Transverse colon (tissue), 4 donors: Measurements from ENCODE around the gene PLEKHA7. TPM values are rescaled to one million over a fixed set of nuclear protein-coding genes. Genes with fewer than 3 reads are reported as not detected.
A peak's percentile ranks its signal among the peaks of the same experiment; 100 is the strongest.

Source experiments
- DNase-seq: peaks from one replicate; pipeline ENCODE4 v3.0.0-alpha.2; 2019
- H3K27ac ChIP-seq, 4 donors: fragments of 200-600 bp; sonication (generic); 2 replicates each; pipeline ENCODE4 v1.5.1; 2016 to 2018; ENCODE audit warnings: inconsistent platforms in 4 of 4
- H3K27me3 ChIP-seq: fragments of 200-600 bp; sonication (generic); 2 replicates; pipeline ENCODE4 v1.5.1; 2017; ENCODE audit warnings: inconsistent platforms
- H3K36me3 ChIP-seq, 4 donors: fragments of 200-600 bp; sonication (generic); 2 replicates each; pipeline ENCODE4 v1.5.1; 2017 to 2019; ENCODE audit warnings: inconsistent platforms in 4 of 4
- H3K4me1 ChIP-seq, 4 donors: fragments of 200-600 bp; sonication (generic); 2 replicates each; pipeline ENCODE4 v1.5.1; 2017 to 2020; ENCODE audit warnings: inconsistent platforms in 4 of 4
- H3K4me3 ChIP-seq, 4 donors: fragments of 200-600 bp; sonication (generic); 1 replicate in 1 of 4; 2 replicates in 3 of 4; pipeline versions ENCODE4 v1.5.1 to v1.6.1; 2017 to 2019; ENCODE audit warnings: inconsistent platforms in 4 of 4
- H3K9me3 ChIP-seq, 2 donors: fragments of 200-600 bp; sonication (generic); 2 replicates each; pipeline ENCODE4 v1.5.1; 2017 to 2019; ENCODE audit warnings: inconsistent platforms in 2 of 2
- CTCF ChIP-seq, 5 experiments: fragments of 200-600 bp in 3 of 5; fragments of 450-650 bp in 2 of 5; sonication (generic) in 3 of 5; IDR thresholded peaks; 1 replicate in 2 of 5; 2 replicates in 3 of 5; pipeline ENCODE4 v1.5.1; 2016 to 2017; ENCODE audit warnings: antibody characterized with exemption in 5 of 5, inconsistent platforms in 3 of 5, mild to moderate bottlenecking in 2 of 5, moderate library complexity in 1 of 5
- EP300 ChIP-seq: sonication (generic); formaldehyde crosslinking; IDR thresholded peaks from one replicate; pipeline ENCODE4 v1.6.1; 2017; ENCODE audit warnings: antibody characterized with exemption, low read depth
- POLR2A ChIP-seq: fragments of 450-650 bp; IDR thresholded peaks from one replicate; pipeline ENCODE4 v1.6.1; 2016; ENCODE audit warnings: antibody characterized with exemption, mild to moderate bottlenecking, moderate library complexity
- POLR2AphosphoS5 ChIP-seq, 3 donors: sonication (generic); formaldehyde crosslinking; IDR thresholded peaks; one replicate each; pipeline ENCODE4 v1.6.1; 2016; ENCODE audit warnings: antibody characterized with exemption in 3 of 3
- WGBS, 2 donors: methylation state at CpG; one replicate each; pipeline ENCODE4 v1.1.5; 2018; ENCODE audit warnings: low coverage in 1 of 2; 5-methylcytosine and 5-hydroxymethylcytosine counted together
- in situ Hi-C, 4 donors: fragments of 200-750 bp; cut with MboI; loops; one replicate each; pipeline versions ENCODE4 v1.15.0 to v1.15.1; 2017; ENCODE audit warnings: low sequenced_read_pairs in 3 of 4, low pct_ligation_motif_present in 1 of 4, low pct_unique_long_range_greater_than_20kb in 1 of 4
- intact Hi-C: fragments of 100-400 bp; cut with DNase I; formaldehyde crosslinking; loops from one replicate; pipeline ENCODE4 v1.15.1; 2023; ENCODE audit warnings: low total_unique reads
- total RNA-seq, 4 donors: library from RNA; depleted of rRNA; stranded (reverse); fragments of >200 nt; gene quantifications; one replicate each; pipeline ENCODE4 v1.1.0, GENCODE V29; 2016

Gene PLEKHA7
- total RNA-seq, 4 donors from 2014 or later: 109 to 243 (median 114) TPM

DNA sequence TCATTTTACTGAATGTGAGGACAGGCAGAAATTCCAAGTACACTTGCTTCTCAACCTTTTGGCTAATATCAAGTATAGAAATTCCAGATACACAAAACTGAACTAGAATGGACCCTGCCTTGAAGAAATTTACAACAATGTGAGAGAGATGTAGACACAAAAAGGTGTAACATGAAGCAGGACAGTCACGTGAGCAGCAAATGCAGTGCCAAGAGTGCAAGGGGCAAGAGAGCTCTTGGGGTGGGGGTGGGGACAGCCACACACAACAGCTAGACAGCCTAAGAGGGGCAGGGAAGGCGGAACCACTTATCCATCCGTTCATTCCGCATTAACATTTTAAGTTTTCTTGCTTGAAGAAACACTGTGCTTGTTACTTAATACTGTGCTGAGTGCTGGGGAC is 28.9 kb downstream of the PLEKHA7 start:
- peaks cover 13 to 57% (median 36%) of the 10 kb centered on the region in 4 donors for H3K4me1 ChIP-seq
- 77 to 78% methylated on average over 4 of the region's 4 CpGs for WGBS, 2 donors
- in situ Hi-C loops: no loop called here
- intact Hi-C loops: no loop called here
- H3K27ac ChIP-seq: peak overlapping the region; percentile 83 to 90 (median 86)
- no peak for TF ChIP-seq POLR2A
- TF ChIP-seq EP300: no peak
- no peak for TF ChIP-seq POLR2AphosphoS5 (IDR thresholded peaks at IDR 0.05)
- no peak for TF ChIP-seq CTCF (IDR thresholded peaks at IDR 0.05)
- no peaks in the 10 kb centered on the region for H3K36me3 ChIP-seq
- no peak for DNase-seq
- no peaks in the 10 kb centered on the region for H3K9me3 ChIP-seq
- H3K27me3 ChIP-seq: no peaks in the 10 kb centered on the region
- H3K4me3 ChIP-seq: no peak overlapping the region

- DNase-seq: no peak
- WGBS, 2 donors: 83 to 93% methylated on average over 2 of the region's 2 CpGs
- no peaks in the 10 kb centered on the region for H3K9me3 ChIP-seq
- no peaks in the 10 kb centered on the region for H3K36me3 ChIP-seq
- intact Hi-C loops: no loop called here
- in situ Hi-C loops: no loop called here
- H3K27ac ChIP-seq: peak overlapping the region in 1 of 4 donors; percentile 90
- H3K4me1 ChIP-seq: peaks cover 13 to 60% (median 36%) of the 10 kb centered on the region in 4 donors
- TF ChIP-seq POLR2A (no peak), EP300 (no peak), POLR2AphosphoS5 (IDR thresholded peaks at IDR 0.05) (no peak), CTCF (IDR thresholded peaks at IDR 0.05) (no peak)
- H3K27me3 ChIP-seq: no peaks in the 10 kb centered on the region
- H3K4me3 ChIP-seq: no peak overlapping the region
Observed at GRCh38 chr11:16984229-16984628, 30.0 kb downstream of the PLEKHA7 start.

GRCh38 chr11:16982809-16983208 is 31.4 kb downstream of the PLEKHA7 start:
- H3K27ac ChIP-seq: no peak overlapping the region
- no peaks in the 10 kb centered on the region for H3K36me3 ChIP-seq
- 95 to 100% methylated on average over 1 of the region's 1 CpG for WGBS, 2 donors
- intact Hi-C loops (no loop called here), in situ Hi-C loops (no loop called here)
- H3K27me3 ChIP-seq: no peaks in the 10 kb centered on the region
- H3K4me1 ChIP-seq: peaks cover 3 to 49% (median 28%) of the 10 kb centered on the region in 4 donors
- DNase-seq: no peak
- no peak overlapping the region for H3K4me3 ChIP-seq
- TF ChIP-seq CTCF (IDR thresholded peaks at IDR 0.05): no peak
- no peak for TF ChIP-seq POLR2AphosphoS5 (IDR thresholded peaks at IDR 0.05)
- TF ChIP-seq EP300: no peak
- no peak for TF ChIP-seq POLR2A
- no peaks in the 10 kb centered on the region for H3K9me3 ChIP-seq

DNA sequence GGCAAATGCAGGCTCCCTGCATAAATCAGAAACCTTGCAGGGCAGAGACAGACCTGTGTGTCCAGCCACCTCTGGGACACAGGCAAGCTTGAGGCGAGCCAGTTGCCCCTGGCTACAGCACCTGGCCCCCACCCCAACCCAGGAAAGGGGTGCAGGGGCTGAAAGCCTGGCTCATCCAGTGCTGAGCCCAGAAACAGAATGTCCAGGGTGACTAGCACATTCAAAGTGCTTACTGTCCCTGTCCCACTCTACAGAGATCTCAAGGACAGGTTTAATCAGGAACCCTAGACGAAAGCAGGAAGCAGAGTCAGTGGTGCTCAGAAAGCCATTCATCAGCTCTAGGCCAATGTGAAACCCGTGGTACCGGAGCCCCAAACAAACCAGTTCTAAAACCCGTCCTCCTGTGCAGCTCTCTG is 31.9 kb downstream of the PLEKHA7 start:
- WGBS, 2 donors: 82% methylated on average over 4 of the region's 5 CpGs; no CpG with 5 or more reads in 1 of the 2 donors
- intact Hi-C loops: no loop called here
- H3K4me3 ChIP-seq: no peak overlapping the region
- no peaks in the 10 kb centered on the region for H3K27me3 ChIP-seq
- no peaks in the 10 kb centered on the region for H3K36me3 ChIP-seq
- no peak for DNase-seq
- TF ChIP-seq POLR2A (no peak), POLR2AphosphoS5 (IDR thresholded peaks at IDR 0.05) (no peak), EP300 (no peak), CTCF (IDR thresholded peaks at IDR 0.05) (no peak)
- no peak overlapping the region for H3K27ac ChIP-seq
- H3K4me1 ChIP-seq: peaks cover 0 to 49% (median 25%) of the 10 kb centered on the region in 4 donors
- in situ Hi-C loops: no loop called here
- no peaks in the 10 kb centered on the region for H3K9me3 ChIP-seq
